ENCODE measurements around the gene ZDHHC5.
"Not testable (repeated sequence)": the region's sequence is repeated elsewhere in the genome, so short reads cannot be mapped to it uniquely, and the experiment has no call there.

The ZDHHC5 gene

GRCh38 chr11:57645689-57646085 lies 22.2 kb upstream of the ZDHHC5 start:
- no peak for DNase-seq

DNA sequence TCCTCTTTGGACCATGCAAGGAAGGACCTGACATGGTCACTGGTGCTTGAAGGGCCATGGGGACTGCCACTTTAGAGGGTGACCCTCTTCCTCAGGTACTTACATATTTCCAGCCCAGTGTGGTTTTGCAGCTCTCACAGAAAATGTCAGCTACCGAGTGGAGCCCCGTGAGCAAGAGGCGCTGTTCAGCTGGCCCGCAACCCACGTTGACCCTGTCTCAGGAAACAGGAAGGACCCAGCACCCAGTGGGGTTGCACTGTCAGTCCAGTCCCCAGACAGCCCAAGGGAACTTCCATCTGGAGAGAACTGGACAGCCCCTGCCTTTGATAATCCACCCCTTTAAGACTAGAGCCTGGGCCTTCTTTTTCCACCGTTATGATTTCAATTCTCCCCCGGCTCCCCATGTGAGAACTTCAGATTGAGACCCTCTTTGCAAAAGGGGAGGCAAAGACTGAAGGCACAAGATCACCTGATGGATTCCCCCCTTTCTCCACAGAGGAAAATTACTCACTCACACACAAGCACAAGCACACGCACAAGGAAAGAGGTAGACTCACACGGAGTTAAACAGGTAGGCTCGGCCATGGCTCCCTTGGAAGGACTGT lies 21.6 kb upstream of the ZDHHC5 start:
- peak; percentile 73 to 89 for DNase-seq

DNA sequence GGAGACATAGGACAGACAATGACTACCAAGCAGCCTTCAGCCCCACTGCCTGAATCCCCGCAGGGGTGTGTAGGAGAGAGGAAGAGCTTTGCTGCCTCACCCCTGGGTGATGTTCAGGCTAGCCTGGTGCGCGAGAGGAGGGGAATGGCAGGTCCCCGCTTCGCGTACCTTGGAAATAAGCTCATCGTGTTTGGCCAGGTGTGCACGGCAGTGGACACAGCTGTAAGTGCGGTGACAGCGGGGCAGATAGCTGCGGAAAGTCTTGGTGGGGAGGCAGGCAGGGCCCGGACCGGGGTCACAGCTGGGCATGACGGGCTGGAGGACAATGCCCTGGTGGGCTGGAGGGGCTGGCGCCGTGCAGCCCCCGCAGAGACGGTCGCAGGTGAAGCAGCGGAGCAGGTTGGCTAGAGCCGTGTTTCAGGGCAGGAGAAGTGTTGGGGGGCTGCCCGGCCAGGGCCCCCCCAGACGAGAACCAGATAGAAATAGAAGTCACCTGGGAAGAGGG lies 21.1 kb upstream of the ZDHHC5 start:
- no peak for DNase-seq

DNA sequence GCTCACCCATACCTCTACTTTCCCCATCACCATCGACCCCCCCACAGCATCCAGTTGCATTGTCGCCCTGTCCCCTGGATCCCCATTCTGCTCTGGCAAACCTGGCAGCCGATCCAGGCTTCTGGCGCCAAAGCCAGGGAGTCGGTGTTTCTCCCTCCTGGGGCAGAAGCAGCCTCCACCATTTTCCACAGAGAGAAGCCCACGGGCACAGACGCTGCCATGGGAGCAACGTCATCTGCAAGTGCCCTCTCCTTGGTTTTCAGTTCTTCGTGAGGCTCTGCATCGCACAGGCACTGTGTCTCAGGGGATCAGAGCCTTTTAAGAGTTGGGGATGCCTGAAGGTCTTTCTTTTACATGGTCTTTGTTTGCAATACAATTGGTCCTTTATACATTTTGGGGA lies 20.5 kb upstream of the ZDHHC5 start:
- DNase-seq = no peak

GRCh38 chr11:57647960-57648800 lies 19.7 kb upstream of the ZDHHC5 start:
- peak; percentile 69 to 73 for DNase-seq

DNA sequence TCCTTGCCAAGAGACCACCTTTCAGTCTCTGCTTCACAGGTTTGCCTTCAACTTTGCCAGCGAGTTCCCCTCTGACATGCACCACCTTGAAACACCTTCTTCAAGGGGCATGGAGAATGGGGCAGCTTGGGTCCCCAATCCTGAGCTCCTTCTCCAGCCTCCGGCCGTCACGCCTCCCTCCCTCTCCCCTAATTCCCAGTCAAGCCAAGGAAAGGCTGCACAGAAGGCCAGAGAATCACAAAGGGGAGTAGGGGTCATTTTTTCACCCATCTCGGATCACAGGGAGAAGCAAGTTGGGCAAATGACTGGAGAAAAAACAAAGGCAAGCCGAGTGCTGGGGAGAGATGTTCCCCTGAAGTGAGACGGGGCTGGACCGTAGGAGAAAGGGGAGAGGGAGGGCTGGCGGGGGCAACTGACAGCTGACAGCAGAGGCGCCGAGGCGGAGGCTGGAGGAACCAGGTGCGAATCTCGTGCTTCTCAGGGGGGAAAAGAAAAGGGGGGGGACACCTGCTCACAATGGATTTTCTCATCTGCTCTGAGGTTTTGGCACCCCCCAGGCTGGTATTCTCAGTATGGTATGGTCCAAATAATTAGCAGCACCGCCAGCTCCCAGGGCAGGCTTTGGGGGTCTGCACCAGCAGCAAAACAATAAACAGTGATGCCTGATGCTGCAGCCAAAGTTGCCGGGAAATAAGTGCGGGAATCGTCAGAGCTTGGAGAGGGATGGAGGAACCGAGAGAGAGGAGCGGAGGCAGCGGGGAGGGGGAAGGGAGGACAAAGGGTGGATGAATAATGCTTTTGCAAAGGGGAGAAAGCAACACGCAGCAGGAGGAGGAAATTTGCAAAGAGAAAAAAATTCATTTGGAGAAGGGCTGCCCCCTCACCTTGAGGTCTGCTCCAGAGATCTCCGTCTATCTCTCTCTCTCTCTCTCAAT lies 18.8 kb upstream of the ZDHHC5 start:
- DNase-seq = no peak

DNA sequence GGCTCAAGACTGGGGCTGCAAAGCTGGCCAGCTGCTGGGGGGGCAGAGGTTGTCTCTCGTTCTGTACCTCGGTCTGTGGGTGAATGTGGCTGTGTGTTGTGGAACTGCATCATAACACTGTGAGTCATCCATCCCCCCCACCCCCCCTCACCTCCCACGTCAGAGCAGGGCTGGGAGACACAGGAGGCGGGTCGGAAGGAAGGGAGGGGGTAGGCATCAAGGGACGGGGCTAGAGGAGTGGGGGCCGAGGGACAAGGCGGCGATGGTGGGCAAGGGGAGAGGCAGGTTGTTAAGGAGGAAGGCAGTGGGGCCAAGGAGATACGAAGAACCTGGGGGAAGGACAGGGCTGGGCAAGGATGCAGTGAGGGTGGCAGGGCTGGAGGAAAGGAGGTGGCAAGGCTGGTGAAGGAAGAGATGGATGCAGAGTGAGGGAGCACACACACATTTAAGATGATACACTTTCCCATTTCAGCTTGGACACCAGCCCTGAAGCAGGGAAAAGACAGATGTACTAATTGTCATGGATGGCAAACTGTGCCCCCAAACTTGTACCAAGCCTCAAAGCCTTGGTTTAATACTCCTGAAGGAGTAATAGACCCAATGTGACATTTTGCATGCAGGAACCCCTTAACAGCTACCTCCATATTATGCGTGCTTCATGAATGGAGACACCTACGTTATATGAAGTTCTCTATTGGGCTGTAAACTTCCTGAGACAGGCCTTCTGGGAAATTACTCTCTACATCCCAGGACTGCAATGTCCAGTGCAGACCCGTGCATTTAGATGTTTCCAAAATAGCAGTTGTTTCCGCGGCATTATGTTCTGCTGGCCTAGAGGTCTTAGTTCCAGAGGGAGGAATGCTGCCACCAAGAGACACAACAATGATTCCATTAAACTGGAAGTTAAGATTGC lies 17.8 kb upstream of the ZDHHC5 start, which contains the start of gene YPEL4:
YPEL4 (minus strand) TSS at position 87 of the 913 bp plus-strand sequence. CDS start 2,805 bp downstream, outside the sequence.
- DNase-seq = peak; percentile 50 to 62

GRCh38 chr11:57650739-57651090 lies 17.2 kb upstream of the ZDHHC5 start:
- no peak for DNase-seq

- DNase-seq = no peak
Observed at GRCh38 chr11:57651408-57651807, 16.5 kb upstream of the ZDHHC5 start.

DNA sequence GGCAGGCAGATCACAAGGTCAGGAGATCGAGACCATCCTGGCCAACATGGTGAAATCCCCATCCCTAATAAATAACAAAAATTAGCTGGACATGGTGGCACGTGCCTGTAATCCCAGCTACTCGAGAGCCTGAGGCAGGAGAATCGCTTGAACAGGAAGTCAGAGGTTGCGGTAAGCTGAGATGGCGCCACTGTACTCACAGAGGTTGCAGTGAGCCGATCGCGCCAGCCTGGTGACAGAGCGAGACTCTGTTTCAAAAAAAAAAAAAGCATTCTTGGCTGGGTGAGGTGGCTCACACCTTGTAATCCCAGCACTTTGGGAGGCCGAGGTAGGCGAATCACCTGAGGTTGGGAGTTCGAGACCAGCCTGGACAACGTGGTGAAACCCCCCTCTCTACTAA lies 15.7 kb upstream of the ZDHHC5 start:
- not testable (repeated sequence) for DNase-seq

DNA sequence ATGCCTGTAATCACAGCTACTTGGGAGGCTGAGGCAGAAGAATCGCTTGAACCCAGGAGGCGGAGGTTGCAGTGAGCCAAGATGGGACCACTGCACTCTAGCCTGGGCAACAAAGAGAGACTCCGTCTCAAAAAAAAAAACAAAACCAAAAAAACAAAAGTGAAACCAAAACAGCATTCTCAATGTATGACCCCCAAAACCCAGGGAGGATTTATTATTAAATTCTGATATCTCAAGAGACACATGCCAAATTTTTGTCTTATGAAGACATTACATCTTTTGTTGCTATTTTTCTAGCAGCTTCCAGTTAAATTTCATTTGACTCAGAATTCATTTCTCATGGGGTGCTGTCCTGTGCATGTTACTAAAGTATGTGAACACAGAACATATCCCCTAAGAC lies 15.3 kb upstream of the ZDHHC5 start:
- no peak for DNase-seq

DNA sequence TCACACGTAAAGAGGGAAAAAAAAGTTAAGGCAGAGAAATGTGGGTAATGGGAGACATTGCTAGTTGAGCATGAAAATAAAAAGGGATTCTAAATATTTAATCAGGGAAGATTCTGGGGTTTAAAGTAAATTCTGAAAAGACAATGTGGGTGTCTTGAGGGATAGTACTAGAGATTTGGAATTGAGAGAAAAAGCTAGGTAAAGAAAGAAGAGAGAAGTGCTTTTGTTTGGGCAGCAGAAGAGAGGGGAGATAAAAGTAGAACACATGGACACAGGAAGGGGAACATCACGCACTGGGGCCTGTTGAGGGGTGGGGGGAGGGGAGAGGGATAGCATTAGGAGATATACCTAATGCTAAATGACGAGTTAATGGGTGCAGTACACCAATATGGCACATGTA lies 14.8 kb upstream of the ZDHHC5 start:
- DNase-seq = no peak

DNA sequence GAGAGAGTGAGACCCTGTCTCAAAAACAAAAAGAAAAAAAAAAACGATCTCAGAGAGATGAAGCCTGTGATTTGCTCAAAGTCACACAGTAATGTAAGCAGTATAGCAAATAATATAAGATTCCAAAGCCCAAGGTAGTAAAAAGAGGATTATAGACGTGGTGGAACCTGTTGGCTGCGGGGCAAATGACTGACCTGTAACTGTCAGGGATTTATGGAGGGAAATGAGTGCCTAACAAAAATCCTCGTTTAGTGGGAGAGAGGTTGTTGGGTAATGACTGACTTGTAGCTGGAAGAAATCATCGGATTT lies 11.1 kb upstream of the ZDHHC5 start:
- DNase-seq = no peak

DNA sequence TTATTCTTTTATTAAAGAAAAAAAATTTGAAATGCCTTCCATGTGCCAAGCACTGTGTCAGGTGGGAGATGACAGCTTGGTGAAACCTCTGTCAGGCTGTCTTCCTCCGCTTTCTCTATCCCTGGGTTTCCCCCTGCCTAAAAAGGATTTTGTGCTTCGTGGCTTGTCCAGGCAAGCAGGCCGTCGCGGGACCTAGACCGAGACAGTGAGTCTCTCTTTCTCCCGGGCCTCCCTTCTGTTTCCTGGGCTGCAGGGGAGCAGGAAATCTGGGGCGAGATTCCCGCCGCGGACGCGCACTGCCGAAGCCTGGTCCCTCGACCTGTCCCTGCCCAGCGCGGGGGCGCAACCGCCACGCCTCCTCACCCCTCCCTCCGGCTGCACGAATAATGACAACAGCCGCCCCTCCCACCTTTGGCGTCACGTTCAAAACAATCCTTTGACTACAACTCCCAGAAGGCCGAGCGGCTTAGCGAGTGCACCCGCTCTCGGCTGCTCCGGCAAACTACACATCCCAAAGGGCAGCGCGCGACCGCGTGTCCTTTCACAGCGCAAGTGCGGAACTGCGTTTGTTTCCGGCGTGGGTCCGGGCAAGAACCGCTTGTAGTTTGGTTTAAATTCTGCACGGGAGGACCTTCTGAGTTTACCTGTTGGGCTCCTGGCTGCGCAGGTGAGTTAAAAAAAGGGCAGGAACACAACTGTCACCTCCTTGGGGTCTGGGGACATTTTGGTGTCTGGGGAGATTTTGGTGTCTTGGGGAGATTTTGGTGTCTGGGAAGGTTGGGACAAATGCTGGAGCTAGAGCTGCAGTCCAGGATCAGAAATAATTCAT lies 10.5 kb upstream of the ZDHHC5 start, which contains the start of gene CLP1:
CLP1 (plus strand) TSS at position 569 of the 829 bp plus-strand sequence. CDS start 1,715 bp downstream, outside the sequence.
- DNase-seq = peak; percentile 99 to 100

- DNase-seq = no peak
Observed at GRCh38 chr11:57658023-57658361, 9.9 kb upstream of the ZDHHC5 start.

GRCh38 chr11:57659669-57660068 lies 8.2 kb upstream of the ZDHHC5 start:
- DNase-seq = no peak

GRCh38 chr11:57662893-57663292 lies 5.0 kb upstream of the ZDHHC5 start:
- DNase-seq = no peak

- no peak for DNase-seq
Observed at GRCh38 chr11:57663975-57664374, 3.9 kb upstream of the ZDHHC5 start.

GRCh38 chr11:57667117-57667735 lies 688 bp upstream of the ZDHHC5 start:
- peak; percentile 96 to 97 for DNase-seq

DNA sequence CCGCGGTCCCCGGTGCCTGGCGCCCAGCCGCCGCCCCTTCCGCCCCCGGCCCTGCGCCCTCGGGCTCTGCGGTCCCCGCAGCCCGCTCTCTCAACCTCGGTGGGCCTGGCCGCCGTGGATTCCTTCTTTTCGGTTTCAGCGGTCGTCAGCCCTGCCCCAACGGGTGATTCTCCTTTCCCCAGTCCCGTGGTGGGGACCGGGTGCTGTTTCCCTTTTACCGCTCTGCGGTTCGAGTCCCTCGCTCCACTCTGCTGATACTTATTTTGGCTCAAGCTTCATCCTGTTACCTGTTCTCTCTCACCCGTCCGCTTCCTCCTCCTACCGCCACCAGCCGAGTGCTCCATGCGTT lies 494 bp downstream of the ZDHHC5 start:
- DNase-seq = peak; percentile 31 to 46

DNA sequence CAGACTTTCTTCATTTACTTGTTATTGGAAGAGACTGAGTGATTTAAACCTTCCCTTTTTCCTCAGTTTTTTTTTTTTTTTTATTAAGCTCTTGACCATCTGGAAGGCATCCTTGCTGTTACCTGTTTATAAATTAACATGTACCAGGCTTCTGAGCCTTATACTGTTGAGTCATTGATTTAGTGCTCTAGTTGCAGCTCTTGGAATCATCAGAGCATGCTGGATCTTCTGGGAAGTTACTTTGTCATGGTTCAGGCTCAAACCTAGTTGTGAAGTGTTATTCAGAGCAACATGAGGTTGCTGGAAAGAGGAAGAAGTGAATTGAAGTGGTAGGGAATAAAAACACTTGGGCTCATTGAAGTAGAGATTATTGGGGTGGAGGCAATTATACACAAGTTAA lies 6.3 kb downstream of the ZDHHC5 start:
- no peak for DNase-seq

All from inflammatory macrophage treated with lipopolysaccharide for 1 hour (primary cell).